Body of pancreas (tissue), 4 donors: Measurements from ENCODE around the gene CFAP44.

Source experiments
- CTCF ChIP-seq, 7 experiments: fragments of 450-650 bp in 4 of 7; fragments of 200-600 bp in 3 of 7; sonication (generic) in 3 of 7; IDR thresholded peaks; one replicate each; pipeline ENCODE4 v1.5.1; 2016 to 2019; ENCODE audit warnings: antibody characterized with exemption in 7 of 7
- POLR2A ChIP-seq, 3 donors: fragments of 450-650 bp; IDR thresholded peaks; one replicate each; pipeline ENCODE4 v1.6.1; 2016; ENCODE audit warnings: antibody characterized with exemption in 3 of 3, mild to moderate bottlenecking in 2 of 3

GRCh38 chr3:113441051-113441770, at the start of gene CFAP44:
- TF ChIP-seq CTCF (IDR thresholded peaks at IDR 0.05) = no peak
- no peak for TF ChIP-seq POLR2A (IDR thresholded peaks at IDR 0.05)
